HG03469 (cell line): Measurements from ENCODE around the gene CHI3L2.

Experiments used
- ATAC-seq: cut with Tn5 transposase; IDR thresholded peaks from one replicate; pipeline ENCODE4 v1.9.1; 2021; ENCODE audit warnings: mild to moderate bottlenecking, moderate library complexity, moderate number of reproducible peaks; ENCODE audit not compliant: unreplicated experiment

CHI3L2 gene

DNA sequence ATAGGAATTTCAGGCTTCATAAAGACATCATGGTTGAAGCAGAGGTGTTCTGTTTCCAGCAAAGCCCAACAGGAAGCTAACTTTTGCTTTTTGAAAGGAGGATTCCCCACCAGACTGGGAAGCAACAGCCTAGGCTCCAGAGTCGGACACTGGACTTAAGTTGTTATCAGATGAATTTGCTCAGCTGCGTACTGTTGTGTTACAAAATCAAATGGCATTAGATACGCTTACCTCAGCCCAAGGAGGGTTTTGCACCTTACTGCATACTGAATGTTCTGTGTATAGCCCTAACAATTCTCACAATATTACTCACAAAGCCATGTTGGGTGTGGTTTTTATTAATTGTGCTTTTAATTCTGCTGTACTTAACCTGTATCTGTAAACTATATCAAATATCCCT is 62.6 kb downstream of the CHI3L2 start:
- no peak for ATAC-seq

DNA sequence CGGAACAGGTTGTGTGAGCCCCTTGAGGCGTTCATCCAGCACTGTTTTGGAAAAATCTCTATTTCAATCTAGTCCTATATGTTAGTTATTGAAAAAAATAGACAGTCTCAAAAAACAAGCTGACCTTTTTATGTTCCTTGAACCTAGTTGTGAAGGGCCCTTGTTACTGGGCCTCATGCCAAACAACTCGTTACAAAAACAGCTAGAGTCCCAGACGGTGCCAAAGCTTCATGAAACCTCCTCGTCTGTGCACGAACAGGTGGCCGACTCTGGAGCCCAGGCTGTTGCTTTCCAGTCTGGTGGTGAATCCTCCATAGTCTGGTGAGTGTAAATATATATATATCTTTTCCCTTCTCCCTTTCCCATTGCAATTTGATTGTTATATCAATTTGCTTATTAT is 63.1 kb downstream of the CHI3L2 start, which contains the start of gene CHIA:
Gene CHIA (plus strand): TSS at position 222 of the 400 bp plus-strand sequence. CDS start 19,617 bp downstream, outside the sequence.
- ATAC-seq: no peak
